Mesenchymal stem cell (in vitro differentiated cells and primary cell): ENCODE data around the gene OCSTAMP.

ENCODE experiments used
- DNase-seq: peaks from one replicate; pipeline ENCODE4 v3.0.0-alpha.2; 2013
- H2AFZ ChIP-seq: one replicate; pipeline ENCODE4 v1.6.1; 2013; ENCODE audit warnings: low read depth, mild to moderate bottlenecking, control low read depth, inconsistent platforms, low read length, moderate library complexity
- H2AK5ac ChIP-seq: 2 replicates; pipeline ENCODE4 v1.6.1; 2013; ENCODE audit warnings: low read length, moderate library complexity, mild to moderate bottlenecking, inconsistent platforms; ENCODE audit not compliant: severe bottlenecking
- H2BK120ac ChIP-seq: one replicate; pipeline ENCODE4 v1.6.1; 2013; ENCODE audit warnings: low read depth, mild to moderate bottlenecking, inconsistent platforms, low read length, moderate library complexity
- H2BK12ac ChIP-seq, 2 experiments: one replicate each; pipeline ENCODE4 v1.6.1; 2013; ENCODE audit warnings: inconsistent platforms in 2 of 2, low read length in 2 of 2, mild to moderate bottlenecking in 2 of 2, moderate library complexity in 2 of 2, control low read depth in 1 of 2
- H2BK15ac ChIP-seq: one replicate; pipeline ENCODE4 v1.6.1; 2013; ENCODE audit warnings: mild to moderate bottlenecking, low read depth, inconsistent platforms; ENCODE audit not compliant: poor library complexity, severe bottlenecking
- H2BK5ac ChIP-seq: 2 replicates; pipeline ENCODE4 v1.6.1; 2013; ENCODE audit warnings: low read depth, mild to moderate bottlenecking, low read length, control low read depth, inconsistent platforms; ENCODE audit not compliant: poor library complexity, severe bottlenecking
- H3K14ac ChIP-seq, 2 experiments: one replicate each; pipeline ENCODE4 v1.6.1; 2013; ENCODE audit warnings: inconsistent platforms in 2 of 2, low read length in 2 of 2, control low read depth in 1 of 2, mild to moderate bottlenecking in 1 of 2, moderate library complexity in 1 of 2
- H3K18ac ChIP-seq, 2 experiments: one replicate each; pipeline ENCODE4 v1.6.1; 2013; ENCODE audit warnings: inconsistent platforms in 2 of 2, low read length in 2 of 2, control low read depth in 1 of 2, low read depth in 1 of 2, mild to moderate bottlenecking in 1 of 2
- H3K23ac ChIP-seq, 2 experiments: one replicate each; pipeline ENCODE4 v1.6.1; 2013; ENCODE audit warnings: inconsistent platforms in 2 of 2, low read length in 2 of 2, mild to moderate bottlenecking in 2 of 2, moderate library complexity in 2 of 2, control low read depth in 1 of 2
- H3K27ac ChIP-seq: 2 replicates; pipeline ENCODE4 v1.5.1; 2013; ENCODE audit warnings: mild to moderate bottlenecking, moderate library complexity, low read length, control low read depth, inconsistent platforms; ENCODE audit not compliant: poor library complexity, severe bottlenecking
- H3K27me3 ChIP-seq, 2 experiments: 2 replicates each; pipeline versions ENCODE4 v1.6.1 to v1.7.0; 2013; ENCODE audit warnings: low read length in 2 of 2, mild to moderate bottlenecking in 2 of 2, moderate library complexity in 2 of 2, control low read depth in 1 of 2, inconsistent platforms in 1 of 2; ENCODE audit not compliant: control insufficient read depth in 1 of 2, insufficient read depth in 1 of 2
- H3K36me3 ChIP-seq, 2 experiments: 2 replicates each; pipeline versions ENCODE4 v1.6.1 to v1.7.0; 2013; ENCODE audit warnings: low read length in 2 of 2, control low read depth in 1 of 2, inconsistent platforms in 1 of 2, low read depth in 1 of 2, mild to moderate bottlenecking in 1 of 2; ENCODE audit not compliant: insufficient read depth in 2 of 2, control insufficient read depth in 1 of 2
- H3K4ac ChIP-seq, 2 experiments: one replicate each; pipeline ENCODE4 v1.6.1; 2013; ENCODE audit warnings: inconsistent platforms in 2 of 2, low read length in 2 of 2, mild to moderate bottlenecking in 2 of 2, moderate library complexity in 2 of 2, control low read depth in 1 of 2, low read depth in 1 of 2
- H3K4me1 ChIP-seq: 2 replicates; pipeline ENCODE4 v1.6.1; 2013; ENCODE audit warnings: low read depth, low read length, control low read depth; ENCODE audit not compliant: control insufficient read depth, insufficient read depth
- H3K4me2 ChIP-seq: 2 replicates; pipeline ENCODE4 v1.6.1; 2013; ENCODE audit warnings: low read length, mild to moderate bottlenecking, inconsistent platforms; ENCODE audit not compliant: poor library complexity, severe bottlenecking
- H3K4me3 ChIP-seq, 2 experiments: 2 replicates each; pipeline versions ENCODE4 v1.5.1 to v1.7.0; 2013; ENCODE audit warnings: low read length in 2 of 2, mild to moderate bottlenecking in 2 of 2, control low read depth in 1 of 2, low read depth in 1 of 2; ENCODE audit not compliant: insufficient read depth in 1 of 2
- H3K79me1 ChIP-seq: replicated peaks from 2 replicates; pipeline ENCODE4 v1.6.1; 2013; ENCODE audit warnings: mild to moderate bottlenecking, control low read depth, low read length, inconsistent platforms; ENCODE audit not compliant: poor library complexity, severe bottlenecking
- H3K9ac ChIP-seq: 2 replicates; pipeline ENCODE4 v1.7.0; 2013; ENCODE audit warnings: mild to moderate bottlenecking, low read length, moderate library complexity
- H3K9me3 ChIP-seq: 2 replicates; pipeline ENCODE4 v1.7.0; 2013; ENCODE audit warnings: mild to moderate bottlenecking, low read length; ENCODE audit not compliant: control insufficient read depth
- H4K8ac ChIP-seq: one replicate; pipeline ENCODE4 v1.6.1; 2013; ENCODE audit warnings: inconsistent platforms, mild to moderate bottlenecking, low read length, moderate library complexity
- H4K91ac ChIP-seq: one replicate; pipeline ENCODE4 v1.6.1; 2013; ENCODE audit warnings: mild to moderate bottlenecking, low read length, inconsistent platforms
- WGBS: methylation state at CpG from one replicate; pipeline ENCODE4 v1.1.7; 2013; ENCODE audit warnings: mixed read lengths; 5-methylcytosine and 5-hydroxymethylcytosine counted together

The OCSTAMP gene

GRCh38 chr20:46520976-46521579 is 29.4 kb downstream of the OCSTAMP start:
- H2BK15ac ChIP-seq, result no peak overlapping the region
- H2AK5ac ChIP-seq, result no peak overlapping the region
- H2BK5ac ChIP-seq, result no peak overlapping the region
- H4K8ac ChIP-seq, result no peak overlapping the region
- DNase-seq, result peak; percentile 63
- H3K27me3 ChIP-seq, result peaks cover 14 to 24% of the 10 kb centered on the region in 2 experiments
- no peak overlapping the region for H4K91ac ChIP-seq
- no peak overlapping the region for H3K27ac ChIP-seq
- no peak overlapping the region for H2AFZ ChIP-seq
- no peak overlapping the region for H2BK12ac ChIP-seq
- H3K4me3 ChIP-seq, result no peak overlapping the region
- no peak overlapping the region for H3K4ac ChIP-seq
- H3K9ac ChIP-seq, result no peak overlapping the region
- H3K79me1 ChIP-seq, result no peaks in the 10 kb centered on the region
- no peaks in the 10 kb centered on the region for H3K4me1 ChIP-seq
- H3K9me3 ChIP-seq, result no peaks in the 10 kb centered on the region
- no peak overlapping the region for H3K14ac ChIP-seq
- WGBS, result 29% methylated on average over 4 of the region's 4 CpGs
- H3K18ac ChIP-seq, result no peak overlapping the region
- H3K4me2 ChIP-seq, result no peak overlapping the region
- no peak overlapping the region for H2BK120ac ChIP-seq
- no peak overlapping the region for H3K23ac ChIP-seq
- no peaks in the 10 kb centered on the region for H3K36me3 ChIP-seq

GRCh38 chr20:46520540-46520939 is 29.9 kb downstream of the OCSTAMP start:
- Histone ChIP-seq H3K4me2 (no peak overlapping the region), H2BK120ac (no peak overlapping the region), H2BK15ac (no peak overlapping the region), H3K79me1 (no peaks in the 10 kb centered on the region), H3K9me3 (no peaks in the 10 kb centered on the region), H4K91ac (no peak overlapping the region), H3K4me1 (no peaks in the 10 kb centered on the region), H3K9ac (no peak overlapping the region), H3K23ac (peak overlapping the region in 1 of 2 experiments; percentile 69), H2BK5ac (no peak overlapping the region), H3K27me3 (peaks cover 14 to 19% of the 10 kb centered on the region in 2 experiments), H3K36me3 (no peaks in the 10 kb centered on the region), H3K18ac (no peak overlapping the region), H3K14ac (no peak overlapping the region), H3K4ac (no peak overlapping the region), H2AFZ (no peak overlapping the region), H3K4me3 (no peak overlapping the region), H2AK5ac (no peak overlapping the region), H2BK12ac (no peak overlapping the region), H4K8ac (no peak overlapping the region), H3K27ac (no peak overlapping the region)
- 72% methylated on average over 3 of the region's 4 CpGs for WGBS
- no peak for DNase-seq

DNA sequence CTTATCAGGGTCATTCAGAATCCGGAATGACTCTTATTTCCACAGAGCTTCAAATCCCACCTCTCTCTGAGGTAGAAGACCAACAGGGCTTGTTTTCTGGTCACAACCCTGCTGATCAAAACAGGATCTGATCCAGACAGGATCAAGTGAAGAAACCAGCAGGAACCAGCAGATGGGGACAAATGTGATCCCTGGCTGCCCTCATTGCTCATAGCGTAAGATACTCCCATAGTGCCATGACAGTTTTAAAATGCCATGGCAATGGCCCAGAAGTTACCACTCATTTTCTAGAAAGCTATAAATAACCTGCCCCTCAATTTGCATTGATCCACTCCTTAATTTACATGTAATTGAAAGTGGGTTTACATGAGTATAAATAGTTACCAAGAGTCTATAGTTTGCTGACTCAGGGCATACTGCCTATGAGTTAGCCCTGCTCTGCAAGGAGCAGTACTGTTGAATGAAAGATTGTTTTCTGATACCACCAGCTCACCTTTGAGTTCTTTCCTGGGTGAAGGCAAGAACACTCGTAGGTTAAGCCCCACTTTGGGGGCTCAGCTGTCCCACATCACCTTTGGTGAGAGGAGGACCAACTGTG is 30.9 kb downstream of the OCSTAMP start:
- no peak overlapping the region for H3K4me3 ChIP-seq
- peak overlapping the region in 1 of 2 experiments; percentile 24 for H3K23ac ChIP-seq
- H3K79me1 ChIP-seq, result no peaks in the 10 kb centered on the region
- WGBS, result 52% methylated on average over 3 of the region's 3 CpGs
- no peaks in the 10 kb centered on the region for H3K4me1 ChIP-seq
- H4K91ac ChIP-seq, result no peak overlapping the region
- H3K36me3 ChIP-seq, result no peaks in the 10 kb centered on the region
- H3K27ac ChIP-seq, result no peak overlapping the region
- peaks cover 14% of the 10 kb centered on the region in 2 experiments for H3K27me3 ChIP-seq
- no peak overlapping the region for H3K4ac ChIP-seq
- no peak overlapping the region for H2BK120ac ChIP-seq
- DNase-seq, result no peak
- H3K4me2 ChIP-seq, result no peak overlapping the region
- H3K18ac ChIP-seq, result no peak overlapping the region
- H2AFZ ChIP-seq, result no peak overlapping the region
- H2BK15ac ChIP-seq, result no peak overlapping the region
- H3K9me3 ChIP-seq, result no peaks in the 10 kb centered on the region
- H3K14ac ChIP-seq, result no peak overlapping the region
- H2BK12ac ChIP-seq, result no peak overlapping the region
- no peak overlapping the region for H4K8ac ChIP-seq
- H2BK5ac ChIP-seq, result no peak overlapping the region
- H2AK5ac ChIP-seq, result no peak overlapping the region
- H3K9ac ChIP-seq, result no peak overlapping the region

GRCh38 chr20:46512943-46513844 is 37.3 kb downstream of the OCSTAMP start, which contains the start of gene ZNF334:
Gene ZNF334, minus strand, starts transcription at chr20:46513559. Its CDS starts 1,457 bp downstream, at chr20:46512102.
- Histone ChIP-seq H3K27ac (peak within 1 kb of the TSS; percentile 7), H4K8ac (peak within 1 kb of the TSS; percentile 100), H3K4ac (peak within 1 kb of the TSS; percentile 16 to 52), H2BK12ac (no peak within 1 kb of the TSS), H3K4me1 (no peaks in the 10 kb centered on the region), H3K9me3 (no peaks in the 10 kb centered on the region), H2BK5ac (no peak within 1 kb of the TSS), H2AFZ (peak within 1 kb of the TSS; percentile 90), H3K4me3 (peak within 1 kb of the TSS; percentile 76 to 85), H3K23ac (peak within 1 kb of the TSS in 1 of 2 experiments; percentile 92), H2BK120ac (no peak within 1 kb of the TSS), H3K79me1 (peaks cover 4% of the 10 kb centered on the region), H3K14ac (peak within 1 kb of the TSS; percentile 70 to 95), H3K18ac (peak within 1 kb of the TSS; percentile 25 to 91), H3K36me3 (no peaks in the 10 kb centered on the region), H2AK5ac (peak within 1 kb of the TSS; percentile 37), H3K27me3 (peaks cover 6 to 11% of the 10 kb centered on the region in 2 experiments), H2BK15ac (peak within 1 kb of the TSS; percentile 15), H4K91ac (peak within 1 kb of the TSS; percentile 86), H3K4me2 (peak within 1 kb of the TSS; percentile 83), H3K9ac (peak within 1 kb of the TSS; percentile 81)
- 5% methylated on average over 48 of the region's 49 CpGs for WGBS
- peak; percentile 58 for DNase-seq
